ENCODE data around the gene ESR1. TPM values are rescaled to one million over a fixed set of nuclear protein-coding genes. Genes with fewer than 3 reads are reported as not detected.

Gene ESR1
- total RNA-seq, 1 experiment from 2014 or later: not detected

DNA sequence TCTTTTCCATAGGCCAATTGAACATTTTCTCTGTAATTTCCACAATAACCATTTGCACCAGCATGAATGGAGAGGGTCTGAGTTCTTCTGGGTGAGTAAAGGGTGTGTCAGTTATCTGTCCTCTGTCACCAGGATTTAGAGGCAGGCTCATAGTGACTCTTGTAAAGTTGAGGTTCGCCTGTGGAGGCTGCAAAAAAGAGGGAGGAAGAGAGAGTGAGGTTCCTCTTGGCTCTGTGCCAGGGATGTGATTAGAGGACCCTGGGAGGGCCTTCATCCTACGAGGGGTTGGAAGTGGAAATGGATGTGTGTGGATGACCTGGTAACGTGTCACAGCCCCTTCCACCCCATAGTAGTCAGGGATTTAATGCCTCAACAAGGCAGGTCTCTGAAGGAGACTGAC lies 242.0 kb downstream of the ESR1 start:
- H2AK5ac ChIP-seq (ENCODE audit: insufficient read length, low read length): no peak overlapping the region
- no peak overlapping the region for H2BK15ac ChIP-seq (ENCODE audit: low read depth, low read length)
- no peak overlapping the region for H3K14ac ChIP-seq (ENCODE audit: insufficient read depth, low read length)
- no peaks in the 10 kb centered on the region for H3K23me2 ChIP-seq (ENCODE audit: insufficient read length, low read depth, low read length, poor library complexity, severe bottlenecking)
- Mint-ChIP-seq H3K27me3 (ENCODE audit: low read depth) (no peaks in the 10 kb centered on the region), H3K4me1 (peaks cover 3 to 6% of the 10 kb centered on the region in 2 experiments; a peak in 2 of 4 replicates), H3K27ac (no peak overlapping the region), H3K4me3 (no peak overlapping the region), H3K36me3 (ENCODE audit: insufficient read depth in 1 of 3, low read depth in 3 of 3) (no peaks in the 10 kb centered on the region), H3K9me3 (no peaks in the 10 kb centered on the region)
- no peaks in the 10 kb centered on the region for H4K20me1 ChIP-seq (ENCODE audit: control insufficient read depth, insufficient read depth, insufficient read length)
- H3K27ac ChIP-seq (ENCODE audit: insufficient read length, low read depth, low read length): no peak overlapping the region
- H4K5ac ChIP-seq (ENCODE audit: insufficient read length, low read depth, low read length): no peak overlapping the region
- H2BK12ac ChIP-seq (ENCODE audit: insufficient read length, low read depth, low read length): no peak overlapping the region
- H3K18ac ChIP-seq (ENCODE audit: insufficient read length, low read depth, low read length): no peak overlapping the region
- H2AFZ ChIP-seq (ENCODE audit: low read length): no peak overlapping the region
- no peak overlapping the region for H4K91ac ChIP-seq (ENCODE audit: insufficient read length, low read depth, low read length)
- no peaks in the 10 kb centered on the region for H3K79me1 ChIP-seq (ENCODE audit: insufficient read depth, low read depth, low read length, poor library complexity, severe bottlenecking)
- H3K9me3 ChIP-seq (ENCODE audit: control insufficient read depth, low read depth, low read length): no peaks in the 10 kb centered on the region
- DNase-seq: no peak
- no peak overlapping the region for H3K56ac ChIP-seq (ENCODE audit: insufficient read length, low read depth, low read length)
- H3K27me3 ChIP-seq (ENCODE audit: insufficient read depth, low read length): no peaks in the 10 kb centered on the region
- H3K23ac ChIP-seq (ENCODE audit: insufficient read length, low read depth, low read length): no peak overlapping the region
- H3K4ac ChIP-seq (ENCODE audit: low read depth, low read length): no peak overlapping the region
- no peak overlapping the region for H3K4me2 ChIP-seq (ENCODE audit: insufficient read depth, insufficient read length, low read length)
- no peak overlapping the region for H3T11ph ChIP-seq (ENCODE audit: low read length)
- no peaks in the 10 kb centered on the region for H3K4me1 ChIP-seq (ENCODE audit: insufficient read depth, low read length)
- no peaks in the 10 kb centered on the region for H3K79me2 ChIP-seq (ENCODE audit: insufficient read depth, low read length)
- H2BK120ac ChIP-seq (ENCODE audit: low read depth, low read length, poor library complexity, severe bottlenecking): no peak overlapping the region
- H4K8ac ChIP-seq (replicated peaks; ENCODE audit: insufficient read length, low read depth, low read length): no peak overlapping the region
- WGBS (ENCODE audit: extremely low coverage, insufficient read length, low lambda C conversion rate): no CpG with 5 or more reads among the region's 3 CpGs
- H2BK20ac ChIP-seq (ENCODE audit: low read depth, low read length, poor library complexity, severe bottlenecking): no peak overlapping the region
- TF ChIP-seq, protein P1, sequence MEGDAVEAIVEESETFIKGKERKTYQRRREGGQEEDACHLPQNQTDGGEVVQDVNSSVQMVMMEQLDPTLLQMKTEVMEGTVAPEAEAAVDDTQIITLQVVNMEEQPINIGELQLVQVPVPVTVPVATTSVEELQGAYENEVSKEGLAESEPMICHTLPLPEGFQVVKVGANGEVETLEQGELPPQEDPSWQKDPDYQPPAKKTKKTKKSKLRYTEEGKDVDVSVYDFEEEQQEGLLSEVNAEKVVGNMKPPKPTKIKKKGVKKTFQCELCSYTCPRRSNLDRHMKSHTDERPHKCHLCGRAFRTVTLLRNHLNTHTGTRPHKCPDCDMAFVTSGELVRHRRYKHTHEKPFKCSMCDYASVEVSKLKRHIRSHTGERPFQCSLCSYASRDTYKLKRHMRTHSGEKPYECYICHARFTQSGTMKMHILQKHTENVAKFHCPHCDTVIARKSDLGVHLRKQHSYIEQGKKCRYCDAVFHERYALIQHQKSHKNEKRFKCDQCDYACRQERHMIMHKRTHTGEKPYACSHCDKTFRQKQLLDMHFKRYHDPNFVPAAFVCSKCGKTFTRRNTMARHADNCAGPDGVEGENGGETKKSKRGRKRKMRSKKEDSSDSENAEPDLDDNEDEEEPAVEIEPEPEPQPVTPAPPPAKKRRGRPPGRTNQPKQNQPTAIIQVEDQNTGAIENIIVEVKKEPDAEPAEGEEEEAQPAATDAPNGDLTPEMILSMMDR (conservative IDR thresholded peaks at IDR 0.05): no peak
- no peak overlapping the region for H2BK5ac ChIP-seq (ENCODE audit: insufficient read length, low read length)
- no peak overlapping the region for H3K9ac ChIP-seq (ENCODE audit: extremely low read depth, insufficient read length, low read length)
